Epithelial cell of proximal tubule (primary cell): ENCODE results near the gene SYNE3. TPM values are rescaled to one million over a fixed set of nuclear protein-coding genes. Genes with fewer than 3 reads are reported as not detected.

Experiments
- DNase-seq: peaks from one replicate; pipeline ENCODE4 v3.0.0-alpha.2; 2011; ENCODE audit warnings: low read depth
- H3K4me3 ChIP-seq: 2 replicates; pipeline ENCODE4 v1.5.1; 2011; ENCODE audit warnings: low read depth, mild to moderate bottlenecking, low read length
- CTCF ChIP-seq: conservative IDR thresholded peaks from 2 replicates; pipeline ENCODE4 v1.5.1; 2012; ENCODE audit warnings: low read depth, mild to moderate bottlenecking, low read length
- total RNA-seq: library from RNA; depleted of rRNA; stranded (reverse); fragments of >200 nt; gene quantifications from 2 replicates; pipeline ENCODE4 v1.2.3, GENCODE V29; 2015

SYNE3 gene
- total RNA-seq, 1 donor from 2014 or later, result not detected

GRCh38 chr14:95557291-95557690 lies 40.8 kb upstream of the SYNE3 start:
- TF ChIP-seq CTCF, result no peak
- H3K4me3 ChIP-seq, result no peak overlapping the region
- no peak for DNase-seq

GRCh38 chr14:95555053-95555452 lies 38.6 kb upstream of the SYNE3 start:
- no peak overlapping the region for H3K4me3 ChIP-seq
- DNase-seq, result no peak
- TF ChIP-seq CTCF, result no peak

GRCh38 chr14:95553141-95553540 lies 36.7 kb upstream of the SYNE3 start:
- TF ChIP-seq CTCF, result no peak
- no peak for DNase-seq
- H3K4me3 ChIP-seq, result no peak overlapping the region

- TF ChIP-seq CTCF, result no peak
- no peak overlapping the region for H3K4me3 ChIP-seq
- DNase-seq, result no peak
Observed at GRCh38 chr14:95551435-95551834, 35.0 kb upstream of the SYNE3 start.

- TF ChIP-seq CTCF, result no peak
- no peak for DNase-seq
Observed at GRCh38 chr14:95549656-95550585, 33.5 kb upstream of the SYNE3 start.

GRCh38 chr14:95548328-95548929 lies 32.0 kb upstream of the SYNE3 start:
- H3K4me3 ChIP-seq, result no peak overlapping the region
- no peak for TF ChIP-seq CTCF
- DNase-seq, result no peak

More at GRCh38 chr14:95549656-95550585, 33.5 kb upstream of the SYNE3 start:
- no peak overlapping the region for H3K4me3 ChIP-seq
